H9 (cell line): ENCODE measurements around the gene FGF12. TPM values are rescaled to one million over a fixed set of nuclear protein-coding genes. Genes with fewer than 3 reads are reported as not detected.
"Not testable (repeated sequence)": the region's sequence is repeated elsewhere in the genome, so short reads cannot be mapped to it uniquely, and the experiment has no call there.

Experiments
- DNase-seq: peaks from one replicate; pipeline ENCODE4 v3.0.0-alpha.2; 2017
- H2AFZ ChIP-seq: one replicate; pipeline ENCODE4 v1.6.1; 2013; ENCODE audit warnings: mild to moderate bottlenecking, low read length, control low read depth, moderate library complexity
- H2AK5ac ChIP-seq: 2 replicates; pipeline ENCODE4 v1.6.1; 2013; ENCODE audit warnings: low read length, control low read depth, mixed read lengths; ENCODE audit not compliant: insufficient read length
- H2BK120ac ChIP-seq: one replicate; pipeline ENCODE4 v1.6.1; 2013; ENCODE audit warnings: low read depth, mild to moderate bottlenecking, low read length, control low read depth, inconsistent platforms; ENCODE audit not compliant: poor library complexity, severe bottlenecking
- H2BK12ac ChIP-seq: 2 replicates; pipeline ENCODE4 v1.6.1; 2013; ENCODE audit warnings: low read length, control low read depth, mixed read lengths, low read depth; ENCODE audit not compliant: insufficient read length
- H2BK15ac ChIP-seq: 2 replicates; pipeline ENCODE4 v1.6.1; 2013; ENCODE audit warnings: low read depth, low read length, control low read depth
- H2BK20ac ChIP-seq: one replicate; pipeline ENCODE4 v1.6.1; 2013; ENCODE audit warnings: low read depth, mild to moderate bottlenecking, low read length, control low read depth, inconsistent platforms; ENCODE audit not compliant: poor library complexity, severe bottlenecking
- H2BK5ac ChIP-seq: 2 replicates; pipeline ENCODE4 v1.6.1; 2013; ENCODE audit warnings: low read length, control low read depth, mixed read lengths; ENCODE audit not compliant: insufficient read length
- H3K14ac ChIP-seq: 2 replicates; pipeline ENCODE4 v1.6.1; 2013; ENCODE audit warnings: low read length, control low read depth; ENCODE audit not compliant: insufficient read depth
- H3K18ac ChIP-seq: 2 replicates; pipeline ENCODE4 v1.6.1; 2013; ENCODE audit warnings: low read depth, mild to moderate bottlenecking, mixed read lengths, low read length, control low read depth; ENCODE audit not compliant: insufficient read length
- H3K23ac ChIP-seq: 2 replicates; pipeline ENCODE4 v1.6.1; 2013; ENCODE audit warnings: low read length, control low read depth, mixed read lengths, low read depth; ENCODE audit not compliant: insufficient read length
- H3K23me2 ChIP-seq: 2 replicates; pipeline ENCODE4 v1.6.1; 2013; ENCODE audit warnings: low read depth, mild to moderate bottlenecking, mixed read lengths, low read length, control low read depth; ENCODE audit not compliant: insufficient read length, poor library complexity, severe bottlenecking
- H3K27ac ChIP-seq: 2 replicates; pipeline ENCODE4 v1.5.1; 2013; ENCODE audit warnings: low read length, control low read depth, mixed read lengths, low read depth; ENCODE audit not compliant: insufficient read length
- H3K27me3 ChIP-seq: 2 replicates; pipeline ENCODE4 v1.6.1; 2013; ENCODE audit warnings: low read length, control low read depth, inconsistent platforms; ENCODE audit not compliant: insufficient read depth
- H3K4ac ChIP-seq: 2 replicates; pipeline ENCODE4 v1.6.1; 2013; ENCODE audit warnings: low read depth, mild to moderate bottlenecking, control low read depth, inconsistent platforms, low read length, moderate library complexity
- H3K4me1 ChIP-seq: 2 replicates; pipeline ENCODE4 v1.6.1; 2013; ENCODE audit warnings: low read length, control low read depth, inconsistent platforms; ENCODE audit not compliant: insufficient read depth
- H3K4me2 ChIP-seq: 2 replicates; pipeline ENCODE4 v1.6.1; 2013; ENCODE audit warnings: low read length, control low read depth, mixed read lengths; ENCODE audit not compliant: insufficient read length, insufficient read depth
- H3K56ac ChIP-seq: 2 replicates; pipeline ENCODE4 v1.6.1; 2013; ENCODE audit warnings: low read depth, mild to moderate bottlenecking, mixed read lengths, low read length, control low read depth; ENCODE audit not compliant: insufficient read length
- H3K79me1 ChIP-seq: 2 replicates; pipeline ENCODE4 v1.6.1; 2013; ENCODE audit warnings: low read depth, mild to moderate bottlenecking, moderate library complexity, low read length, control low read depth, inconsistent platforms; ENCODE audit not compliant: insufficient read depth, poor library complexity, severe bottlenecking
- H3K79me2 ChIP-seq: 2 replicates; pipeline ENCODE4 v1.6.1; 2013; ENCODE audit warnings: low read length, control low read depth, inconsistent platforms; ENCODE audit not compliant: insufficient read depth
- H3K9ac ChIP-seq: 2 replicates; pipeline ENCODE4 v1.6.1; 2013; ENCODE audit warnings: low read length, control low read depth, mixed read lengths; ENCODE audit not compliant: insufficient read length; ENCODE audit errors: extremely low read depth
- H3K9me3 ChIP-seq: one replicate; pipeline ENCODE4 v1.6.1; 2013; ENCODE audit warnings: low read depth, low read length, inconsistent platforms; ENCODE audit not compliant: control insufficient read depth
- H3T11ph ChIP-seq: one replicate; pipeline ENCODE4 v1.6.1; 2013; ENCODE audit warnings: mild to moderate bottlenecking, low read length, control low read depth, inconsistent platforms
- H4K20me1 ChIP-seq: one replicate; pipeline ENCODE4 v1.6.1; 2013; ENCODE audit not compliant: control insufficient read depth, insufficient read length, insufficient read depth
- H4K5ac ChIP-seq: 2 replicates; pipeline ENCODE4 v1.6.1; 2013; ENCODE audit warnings: low read depth, mild to moderate bottlenecking, mixed read lengths, low read length, control low read depth; ENCODE audit not compliant: insufficient read length
- H4K8ac ChIP-seq: replicated peaks from 2 replicates; pipeline ENCODE4 v1.6.1; 2013; ENCODE audit warnings: low read length, control low read depth, mixed read lengths, low read depth; ENCODE audit not compliant: insufficient read length
- H4K91ac ChIP-seq: 2 replicates; pipeline ENCODE4 v1.6.1; 2013; ENCODE audit warnings: low read depth, mild to moderate bottlenecking, moderate library complexity, mixed read lengths, low read length, control low read depth; ENCODE audit not compliant: insufficient read length
- H3K27ac Mint-ChIP-seq, 3 experiments: 2 replicates in 2 of 3; 3 replicates in 1 of 3; pipeline ENCODE4 v1.8.0; 2020 to 2021; ENCODE audit warnings: mixed read lengths in 3 of 3, mild to moderate bottlenecking in 1 of 3, moderate library complexity in 1 of 3
- H3K27me3 Mint-ChIP-seq: 2 replicates; pipeline ENCODE4 v1.8.0; 2021; ENCODE audit warnings: low read depth, mild to moderate bottlenecking, moderate library complexity, mixed read lengths
- H3K36me3 Mint-ChIP-seq, 3 experiments: 2 replicates in 2 of 3; 3 replicates in 1 of 3; pipeline ENCODE4 v1.8.0; 2020 to 2021; ENCODE audit warnings: low read depth in 3 of 3, mixed read lengths in 3 of 3; ENCODE audit not compliant: insufficient read depth in 1 of 3
- H3K4me1 Mint-ChIP-seq, 2 experiments: 2 replicates each; pipeline ENCODE4 v1.8.0; 2020; ENCODE audit warnings: mixed read lengths in 2 of 2
- H3K4me3 Mint-ChIP-seq, 2 experiments: 2 replicates in 1 of 2; 3 replicates in 1 of 2; pipeline ENCODE4 v1.8.0; 2020 to 2021; ENCODE audit warnings: mild to moderate bottlenecking in 2 of 2, mixed read lengths in 2 of 2, moderate library complexity in 1 of 2
- H3K9me3 Mint-ChIP-seq, 2 experiments: 2 replicates in 1 of 2; 3 replicates in 1 of 2; pipeline ENCODE4 v1.8.0; 2020; ENCODE audit warnings: mild to moderate bottlenecking in 2 of 2, mixed read lengths in 2 of 2, moderate library complexity in 1 of 2
- WGBS: extraction: QIAGEN DNeasy Blood & Tissue Kit; methylation state at CpG from one replicate; pipeline ENCODE4 v1.1.7; 2013; ENCODE audit warnings: missing lambda C conversion rate, low lambda C conversion rate, mixed read lengths; ENCODE audit not compliant: insufficient read length; ENCODE audit errors: extremely low coverage; 5-methylcytosine and 5-hydroxymethylcytosine counted together
- long read RNA-seq: library from polyadenylated mRNA; unstranded; transcript quantifications from one replicate; pipeline ENCODE4 v2.0.0, GENCODE V29; 2020
- total RNA-seq: library from RNA; stranded (reverse); gene quantifications from 2 replicates; pipeline ENCODE4 v1.2.1, GENCODE V29; 2021
- TF ChIP-seq, protein P1 (sequence below): fragments of 200-600 bp; sonication (generic); conservative IDR thresholded peaks from 3 replicates; pipeline ENCODE4 v1.8.0; 2021; ENCODE audit warnings: antibody characterized with exemption, mild to moderate bottlenecking

The FGF12 gene
- 5.1 and 5.6 TPM in 2 replicates for total RNA-seq
- long read RNA-seq, transcript FGF12-207 (5 exons, 3,058 nt), result major isoform, 10 of 19 reads
- long read RNA-seq, partial matches to known transcripts, result 2 of 19 reads
- long read RNA-seq, other reads (novel, unspliced or antisense), result 7 of 19 reads

DNA sequence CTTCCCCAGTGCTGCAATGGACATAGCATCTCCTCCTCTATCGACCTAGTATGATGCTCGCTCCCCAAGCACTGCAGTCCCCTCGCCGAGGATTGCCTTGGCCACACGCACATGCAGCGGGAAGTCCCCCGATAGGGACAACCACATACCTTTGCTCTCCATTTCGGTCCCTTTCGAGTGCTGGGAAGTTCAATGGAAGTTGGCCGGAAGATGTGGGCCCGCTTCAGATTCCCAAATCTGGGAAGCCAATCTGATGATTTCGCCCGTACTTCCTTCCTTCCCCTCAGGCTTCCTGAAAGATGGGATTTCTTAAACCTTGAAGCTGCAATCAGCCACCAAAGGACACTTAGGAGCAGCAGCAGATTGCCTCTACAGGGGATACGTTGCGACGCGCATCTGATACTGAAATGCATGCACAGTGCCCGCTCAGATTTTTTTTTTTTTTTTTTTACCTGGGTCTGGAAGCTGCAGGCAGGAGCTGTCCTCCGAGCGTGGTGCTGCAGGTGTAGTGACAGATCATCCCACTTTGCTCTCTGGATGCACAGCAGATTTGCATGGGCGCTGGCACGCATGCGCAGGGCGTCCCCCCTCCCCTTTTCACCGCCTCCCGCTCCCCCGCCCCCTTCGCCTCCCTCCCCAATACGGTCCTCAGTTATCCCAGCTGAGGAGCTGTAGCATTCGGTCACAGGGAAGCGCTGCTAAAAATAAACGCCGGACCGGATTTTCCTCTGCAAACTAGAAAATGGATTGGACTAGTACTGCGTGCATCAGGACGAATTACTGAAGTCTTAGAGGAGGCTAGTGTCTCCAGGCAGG, at the start of gene FGF12:
FGF12 (minus strand) TSS at position 510 of the 816 bp plus-strand sequence.
- H3T11ph ChIP-seq, result no peak within 1 kb of the TSS
- no peak within 1 kb of the TSS for H4K91ac ChIP-seq
- no peak within 1 kb of the TSS for H2BK15ac ChIP-seq
- H3K27me3 ChIP-seq, result no peaks in the 10 kb centered on the region
- WGBS, result no CpG with 5 or more reads among the region's 36 CpGs
- no peak within 1 kb of the TSS for H2BK20ac ChIP-seq
- H3K4me2 ChIP-seq, result peak within 1 kb of the TSS; percentile 93
- no peaks in the 10 kb centered on the region for H3K9me3 ChIP-seq
- H3K9ac ChIP-seq, result peak within 1 kb of the TSS; percentile 10
- TF ChIP-seq, protein P1, sequence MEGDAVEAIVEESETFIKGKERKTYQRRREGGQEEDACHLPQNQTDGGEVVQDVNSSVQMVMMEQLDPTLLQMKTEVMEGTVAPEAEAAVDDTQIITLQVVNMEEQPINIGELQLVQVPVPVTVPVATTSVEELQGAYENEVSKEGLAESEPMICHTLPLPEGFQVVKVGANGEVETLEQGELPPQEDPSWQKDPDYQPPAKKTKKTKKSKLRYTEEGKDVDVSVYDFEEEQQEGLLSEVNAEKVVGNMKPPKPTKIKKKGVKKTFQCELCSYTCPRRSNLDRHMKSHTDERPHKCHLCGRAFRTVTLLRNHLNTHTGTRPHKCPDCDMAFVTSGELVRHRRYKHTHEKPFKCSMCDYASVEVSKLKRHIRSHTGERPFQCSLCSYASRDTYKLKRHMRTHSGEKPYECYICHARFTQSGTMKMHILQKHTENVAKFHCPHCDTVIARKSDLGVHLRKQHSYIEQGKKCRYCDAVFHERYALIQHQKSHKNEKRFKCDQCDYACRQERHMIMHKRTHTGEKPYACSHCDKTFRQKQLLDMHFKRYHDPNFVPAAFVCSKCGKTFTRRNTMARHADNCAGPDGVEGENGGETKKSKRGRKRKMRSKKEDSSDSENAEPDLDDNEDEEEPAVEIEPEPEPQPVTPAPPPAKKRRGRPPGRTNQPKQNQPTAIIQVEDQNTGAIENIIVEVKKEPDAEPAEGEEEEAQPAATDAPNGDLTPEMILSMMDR, result no peak
- no peak within 1 kb of the TSS for H3K4ac ChIP-seq
- peaks cover 9% of the 10 kb centered on the region for H3K23me2 ChIP-seq
- no peaks in the 10 kb centered on the region for H3K9me3 Mint-ChIP-seq
- H2BK12ac ChIP-seq, result no peak within 1 kb of the TSS
- H2AFZ ChIP-seq, result peak within 1 kb of the TSS; percentile 71
- H3K14ac ChIP-seq, result no peak within 1 kb of the TSS
- no peak within 1 kb of the TSS for H4K5ac ChIP-seq
- no peak within 1 kb of the TSS for H3K18ac ChIP-seq
- no peak within 1 kb of the TSS for H2BK120ac ChIP-seq
- H2BK5ac ChIP-seq, result no peak within 1 kb of the TSS
- peak; percentile 97 for DNase-seq
- H3K79me2 ChIP-seq, result no peaks in the 10 kb centered on the region
- H2AK5ac ChIP-seq, result no peak within 1 kb of the TSS
- no peaks in the 10 kb centered on the region for H3K79me1 ChIP-seq
- H4K20me1 ChIP-seq, result no peaks in the 10 kb centered on the region
- H3K56ac ChIP-seq, result no peak within 1 kb of the TSS
- no peak within 1 kb of the TSS for H4K8ac ChIP-seq
- H3K27ac ChIP-seq, result no peak within 1 kb of the TSS
- peak within 1 kb of the TSS; percentile 69 to 82 for H3K4me3 Mint-ChIP-seq
- peaks cover 17 to 22% of the 10 kb centered on the region in 2 experiments for H3K4me1 Mint-ChIP-seq
- H3K36me3 Mint-ChIP-seq, result no peaks in the 10 kb centered on the region
- no peak within 1 kb of the TSS for H3K23ac ChIP-seq
- peaks cover 2% of the 10 kb centered on the region for H3K4me1 ChIP-seq
- 0 out of 7 replicates have a peak within 1 kb of the TSS, but pooled peaks of 1 of the 3 experiments have one; percentile 13 for H3K27ac Mint-ChIP-seq
- H3K27me3 Mint-ChIP-seq, result peaks cover 4% of the 10 kb centered on the region

DNA sequence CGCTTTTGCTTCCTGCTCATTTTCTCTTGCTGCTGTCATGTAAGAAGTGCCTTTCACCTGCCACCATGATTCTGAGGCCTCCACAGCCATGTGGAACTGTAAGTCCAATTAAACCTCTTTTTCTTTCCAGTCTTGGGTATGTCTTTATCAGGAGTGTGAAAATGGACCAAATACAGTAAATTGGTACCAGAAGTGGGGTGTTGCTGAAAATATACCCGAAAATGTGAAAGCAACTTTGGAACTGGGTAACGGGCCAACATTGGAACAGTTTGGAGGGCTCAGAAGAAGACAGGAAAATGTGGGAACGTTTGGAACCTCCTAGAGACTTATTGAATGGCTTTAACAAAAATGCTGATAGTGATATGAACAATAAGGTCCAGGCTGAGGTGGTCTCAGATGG, 47.0 kb upstream of the FGF12 start:
- not testable (repeated sequence) for H3K27ac Mint-ChIP-seq, H4K20me1 ChIP-seq, H2BK5ac ChIP-seq, H2AFZ ChIP-seq, H4K8ac ChIP-seq, H4K5ac ChIP-seq, H3K27me3 Mint-ChIP-seq, H3K79me1 ChIP-seq, H3K56ac ChIP-seq, H2BK12ac ChIP-seq, H2BK15ac ChIP-seq, H3K27me3 ChIP-seq, H3K18ac ChIP-seq, H3K9me3 ChIP-seq, H3K4me1 Mint-ChIP-seq, H3K27ac ChIP-seq, H3K14ac ChIP-seq, DNase-seq, H3K23me2 ChIP-seq, H3K4me3 Mint-ChIP-seq, H2BK120ac ChIP-seq, H3K23ac ChIP-seq, H3K4me2 ChIP-seq, H4K91ac ChIP-seq, H3T11ph ChIP-seq, H3K4me1 ChIP-seq, H3K9ac ChIP-seq, H3K4ac ChIP-seq, H2BK20ac ChIP-seq, H3K79me2 ChIP-seq, H2AK5ac ChIP-seq
- H3K36me3 Mint-ChIP-seq, result peaks cover 18 to 34% (median 22%) of the 10 kb centered on the region in 3 experiments; a peak in 6 of 7 replicates
- no CpG with 5 or more reads among the region's 4 CpGs for WGBS
- H3K9me3 Mint-ChIP-seq, result peaks cover 27 to 30% of the 10 kb centered on the region in 2 experiments
